H7 (cell line): Measurements from ENCODE around the gene MLLT10. TPM values are rescaled to one million over a fixed set of nuclear protein-coding genes. Genes with fewer than 3 reads are reported as not detected.
A peak's percentile ranks its signal among the peaks of the same experiment; 100 is the strongest.
"Not testable (repeated sequence)": the region's sequence is repeated elsewhere in the genome, so short reads cannot be mapped to it uniquely, and the experiment has no call there.

ENCODE experiments used
- DNase-seq: peaks from one replicate; pipeline ENCODE4 v3.0.0; 2012
- H3K27me3 ChIP-seq: 2 replicates; pipeline ENCODE4 v1.6.0; 2011; ENCODE audit warnings: mild to moderate bottlenecking, low read length; ENCODE audit not compliant: control insufficient read depth, insufficient read depth
- H3K36me3 ChIP-seq: replicated peaks from 2 replicates; pipeline ENCODE4 v1.5.1; 2011; ENCODE audit warnings: low read length; ENCODE audit not compliant: control insufficient read depth, insufficient read depth
- H3K4me3 ChIP-seq: 2 replicates; pipeline ENCODE4 v1.5.1; 2011; ENCODE audit warnings: low read depth, mild to moderate bottlenecking, control low read depth, low read length, moderate library complexity; ENCODE audit not compliant: insufficient read depth
- total RNA-seq: library from RNA; depleted of rRNA; stranded (reverse); fragments of >200 nt; shearing (Covaris generic); gene quantifications from 2 replicates; pipeline ENCODE4 v1.2.3, GENCODE V29; 2014

MLLT10 gene
- total RNA-seq, 1 experiment from 2014 or later, result 47.2 TPM

- no peak for DNase-seq
- peaks cover 6% of the 10 kb centered on the region for H3K36me3 ChIP-seq
Observed at GRCh38 chr10:21535494-21535965, 1.5 kb downstream of the MLLT10 start.

GRCh38 chr10:21535976-21536375, 1.9 kb downstream of the MLLT10 start:
- H3K4me3 ChIP-seq, H3K36me3 ChIP-seq, DNase-seq, H3K27me3 ChIP-seq: not testable (repeated sequence)

More at GRCh38 chr10:21535494-21535965, 1.5 kb downstream of the MLLT10 start:
- peak overlapping the region; percentile 73 for H3K4me3 ChIP-seq
- H3K27me3 ChIP-seq, result no peaks in the 10 kb centered on the region

DNA sequence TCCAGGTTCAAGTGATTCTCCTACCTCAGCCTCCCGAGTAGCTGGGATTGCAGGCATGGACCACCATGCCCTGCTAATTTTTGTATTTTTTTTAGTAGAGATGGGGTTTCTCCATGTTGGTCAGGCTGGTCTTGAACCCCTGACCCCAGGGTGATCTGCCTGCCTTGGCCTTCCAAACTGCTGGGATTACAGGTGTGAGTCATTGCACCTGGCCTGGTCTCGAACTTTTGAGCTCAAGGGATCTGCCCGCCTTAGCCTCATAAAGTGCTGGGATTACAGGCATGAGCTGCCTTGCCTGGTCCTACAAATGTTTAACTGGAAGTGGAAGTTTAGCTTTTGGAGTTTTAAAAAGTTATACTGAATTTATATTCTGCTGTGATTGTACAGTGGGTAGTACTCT, 2.8 kb downstream of the MLLT10 start:
- DNase-seq, result no peak
- H3K27me3 ChIP-seq, result no peaks in the 10 kb centered on the region
- no peak overlapping the region for H3K4me3 ChIP-seq
- H3K36me3 ChIP-seq, result peaks cover 11% of the 10 kb centered on the region

- not testable (repeated sequence) for H3K4me3 ChIP-seq, DNase-seq, H3K27me3 ChIP-seq
- peaks cover 22% of the 10 kb centered on the region for H3K36me3 ChIP-seq
Observed at GRCh38 chr10:21540701-21541100, 6.7 kb downstream of the MLLT10 start.

DNA sequence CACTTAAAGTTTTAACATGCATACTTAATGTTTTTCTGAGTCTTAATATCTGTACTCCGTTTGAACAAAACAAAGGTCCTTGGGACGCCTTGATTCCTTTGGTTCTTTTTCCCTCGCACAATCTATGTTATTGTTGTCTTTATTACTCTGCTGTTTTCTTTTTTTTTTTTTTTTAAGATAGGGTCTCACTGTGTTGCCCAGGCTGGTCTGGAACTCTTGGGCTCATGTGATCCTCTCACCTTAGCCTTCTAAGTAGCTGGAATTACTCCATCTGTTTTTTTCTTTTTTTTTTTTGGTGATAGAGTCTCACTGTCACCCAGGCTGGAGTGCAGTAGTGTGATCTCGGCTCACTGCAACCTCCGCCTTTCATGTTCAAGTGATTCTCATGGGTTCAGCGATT, 13.2 kb downstream of the MLLT10 start:
- no peak overlapping the region for H3K4me3 ChIP-seq
- DNase-seq, result no peak
- no peaks in the 10 kb centered on the region for H3K27me3 ChIP-seq
- H3K36me3 ChIP-seq, result peaks cover 11% of the 10 kb centered on the region

DNA sequence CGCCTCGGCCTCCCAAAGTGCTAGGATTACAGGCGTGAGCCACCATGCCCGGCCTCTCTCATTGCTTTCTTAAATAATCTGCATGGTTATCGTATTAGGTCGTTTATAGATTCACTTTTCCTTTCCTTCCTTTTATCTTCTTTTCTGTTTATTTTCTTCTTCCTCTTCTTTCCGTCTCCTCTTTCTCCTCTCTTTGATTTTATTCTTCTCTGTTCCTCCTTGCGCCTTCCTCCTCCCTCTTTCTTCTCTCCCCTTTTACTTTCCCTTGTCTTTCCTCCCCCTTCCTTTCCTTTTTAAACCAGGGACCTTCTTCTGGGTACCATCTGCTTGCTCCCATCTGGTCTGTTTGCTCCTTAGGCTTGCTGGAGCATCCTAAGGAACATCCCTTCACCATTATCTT, 18.6 kb downstream of the MLLT10 start:
- H3K4me3 ChIP-seq, result no peak overlapping the region
- H3K36me3 ChIP-seq, result peaks cover 3% of the 10 kb centered on the region
- H3K27me3 ChIP-seq, result no peaks in the 10 kb centered on the region
- DNase-seq, result no peak

GRCh38 chr10:21556527-21556926, 22.5 kb downstream of the MLLT10 start:
- H3K27me3 ChIP-seq, result no peaks in the 10 kb centered on the region
- DNase-seq, result no peak
- H3K36me3 ChIP-seq, result peaks cover 2% of the 10 kb centered on the region; the same call in 1 of the 2 replicates
- no peak overlapping the region for H3K4me3 ChIP-seq

DNA sequence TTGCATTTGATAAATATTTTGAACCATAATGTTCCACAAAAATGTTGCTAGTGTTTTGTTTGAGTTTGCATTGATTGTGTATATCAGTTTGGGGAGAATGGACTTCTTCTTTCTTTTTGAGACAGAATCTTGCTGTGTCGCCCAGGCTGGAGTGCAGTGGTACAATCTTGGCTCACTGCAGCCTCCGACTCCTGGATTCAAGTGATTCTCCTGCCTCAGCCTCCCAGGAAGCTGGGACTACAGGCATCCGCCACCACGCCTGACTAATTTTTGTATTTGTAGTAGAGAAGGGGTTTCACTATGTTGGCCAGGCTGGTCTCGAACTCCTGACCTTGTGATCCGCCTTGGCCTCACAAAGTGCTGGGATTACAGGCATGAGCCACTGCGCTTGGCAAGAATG, 25.0 kb downstream of the MLLT10 start:
- DNase-seq, H3K4me3 ChIP-seq, H3K27me3 ChIP-seq, H3K36me3 ChIP-seq: not testable (repeated sequence)

DNA sequence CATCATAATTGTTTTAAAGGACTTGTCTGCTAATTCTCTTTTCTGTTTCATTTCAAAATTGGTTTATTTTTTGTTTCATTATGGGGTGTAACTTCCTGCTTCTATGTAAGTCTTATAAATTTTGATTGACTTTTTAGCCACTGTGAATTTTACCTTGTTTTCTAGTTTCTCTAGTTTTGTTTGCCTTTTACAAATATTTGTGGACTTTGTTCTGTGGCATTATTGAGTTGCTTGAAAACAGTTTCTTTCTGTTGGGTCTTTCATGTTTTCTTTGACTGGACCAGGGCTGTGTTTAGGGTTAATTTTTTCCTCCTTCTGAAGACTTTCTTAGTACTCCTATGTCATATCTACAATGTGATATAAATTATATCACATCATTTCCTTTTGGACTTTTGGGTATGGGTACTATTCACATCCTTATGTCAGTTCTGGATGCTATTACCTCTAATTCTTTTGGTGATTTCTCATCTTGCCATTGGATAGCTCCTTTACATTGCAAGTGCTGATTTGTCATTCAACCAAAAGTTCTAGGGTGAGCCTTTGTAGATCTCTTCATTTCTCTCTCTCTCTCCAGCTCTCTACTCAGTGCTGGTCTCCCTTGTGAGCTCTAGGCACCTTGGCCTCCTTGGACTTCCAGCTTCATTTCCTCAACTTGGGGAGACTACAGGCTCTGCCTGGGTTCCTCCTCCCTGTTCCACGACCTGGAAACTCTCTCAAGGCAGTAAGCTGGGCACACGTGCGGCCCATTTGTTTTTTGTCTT, 36.9 kb downstream of the MLLT10 start:
- no peak overlapping the region for H3K4me3 ChIP-seq
- DNase-seq, result no peak
- no peaks in the 10 kb centered on the region for H3K27me3 ChIP-seq
- no peaks in the 10 kb centered on the region for H3K36me3 ChIP-seq

GRCh38 chr10:21572578-21572977, 38.5 kb downstream of the MLLT10 start:
- Histone ChIP-seq H3K27me3 (no peaks in the 10 kb centered on the region), H3K4me3 (no peak overlapping the region), H3K36me3 (no peaks in the 10 kb centered on the region; the same call in 1 of the 2 replicates)
- DNase-seq, result no peak

DNA sequence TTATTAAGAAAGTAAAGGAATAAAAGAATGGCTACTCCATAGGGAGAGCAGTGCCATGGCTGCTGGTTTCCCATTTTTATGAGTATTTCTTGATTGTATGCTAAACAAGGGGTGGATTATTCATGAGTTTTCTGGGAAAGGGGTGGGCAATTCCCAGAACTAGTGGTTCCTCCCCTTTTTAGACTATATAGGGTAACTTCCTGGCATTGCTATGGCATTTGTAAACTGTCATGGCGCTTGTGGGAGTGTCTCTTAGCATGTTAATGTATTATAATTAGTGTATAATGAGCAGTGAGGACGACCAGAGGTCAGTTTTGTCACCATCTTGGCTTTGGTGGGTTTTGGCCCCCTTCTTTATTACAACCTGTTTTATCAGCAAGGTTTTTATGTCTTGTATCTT, 40.5 kb downstream of the MLLT10 start:
- H3K36me3 ChIP-seq, result not testable (repeated sequence)

DNA sequence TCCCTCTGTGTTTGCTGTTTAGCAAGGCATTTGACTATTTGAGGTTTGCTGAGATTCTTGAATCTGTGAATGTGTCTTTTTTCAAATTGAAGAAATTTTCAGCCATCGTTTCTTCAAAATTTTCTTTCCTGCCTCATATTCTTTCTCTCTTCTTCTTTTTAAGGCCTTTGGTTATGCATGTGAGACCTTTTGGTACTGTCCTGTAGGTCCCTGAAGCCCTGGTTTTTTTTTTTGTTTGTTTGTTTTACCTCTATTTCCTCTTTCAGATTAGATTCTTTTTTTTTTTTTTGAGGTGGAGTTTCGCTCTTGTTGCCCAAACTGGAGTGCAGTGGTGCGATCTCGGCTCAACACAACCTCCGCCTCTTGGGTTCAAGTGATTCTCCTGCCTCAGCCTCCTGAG, 45.3 kb downstream of the MLLT10 start:
- no peak for DNase-seq
- Histone ChIP-seq H3K27me3 (no peaks in the 10 kb centered on the region), H3K36me3 (no peaks in the 10 kb centered on the region; the same call in 1 of the 2 replicates), H3K4me3 (no peak overlapping the region)

More for the DNA sequence above, 40.5 kb downstream of the MLLT10 start:
- H3K27me3 ChIP-seq, H3K4me3 ChIP-seq, DNase-seq: not testable (repeated sequence)

- not testable (repeated sequence) for DNase-seq, H3K36me3 ChIP-seq, H3K4me3 ChIP-seq, H3K27me3 ChIP-seq
Observed at GRCh38 chr10:21581421-21581834, 47.4 kb downstream of the MLLT10 start.

GRCh38 chr10:21584834-21585530, 51.0 kb downstream of the MLLT10 start:
- no peaks in the 10 kb centered on the region; the same call in 1 of the 2 replicates for H3K36me3 ChIP-seq
- H3K4me3 ChIP-seq, result no peak overlapping the region
- no peak for DNase-seq
- no peaks in the 10 kb centered on the region for H3K27me3 ChIP-seq

DNA sequence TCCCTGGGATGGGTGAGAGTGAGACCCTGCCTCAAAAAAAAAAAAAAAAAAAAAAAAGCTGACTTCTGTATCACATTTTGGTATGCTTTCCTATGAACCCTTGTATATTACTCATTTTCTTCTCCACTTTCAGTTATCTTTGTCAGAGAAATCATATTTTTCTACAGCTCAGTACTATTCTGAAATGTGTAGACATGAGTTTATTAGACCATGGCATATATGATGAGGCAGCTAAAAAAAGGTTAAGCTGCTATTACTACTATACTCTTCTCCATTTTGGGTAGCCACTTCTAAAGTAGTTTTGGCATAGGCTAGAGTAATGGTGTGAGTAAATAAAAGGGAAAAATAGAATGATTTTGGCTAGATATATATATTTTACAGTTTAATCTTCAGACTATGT, 53.4 kb downstream of the MLLT10 start:
- no peaks in the 10 kb centered on the region for H3K27me3 ChIP-seq
- DNase-seq, result no peak
- no peaks in the 10 kb centered on the region; the same call in 1 of the 2 replicates for H3K36me3 ChIP-seq
- H3K4me3 ChIP-seq, result no peak overlapping the region
